G401 (cell line): Measurements from ENCODE around the gene ITSN2. TPM values are rescaled to one million over a fixed set of nuclear protein-coding genes. Genes with fewer than 3 reads are reported as not detected.

Experiments used
- DNase-seq: peaks from one replicate; pipeline ENCODE4 v3.0.0-alpha.2; 2015; ENCODE audit warnings: low spot score
- in situ Hi-C: cut with HindIII; loops from 2 replicates; pipeline ENCODE4 v1.10.0; 2016; ENCODE audit warnings: low sequenced_read_pairs, mixed read lengths
- total RNA-seq: library from RNA; depleted of rRNA; stranded (reverse); fragments of >200 nt; shearing (Covaris generic); gene quantifications from 2 replicates; pipeline ENCODE4 v1.2.3, GENCODE V29; 2014; rRNA removed

ITSN2 gene
- total RNA-seq, 1 experiment from 2014 or later = 10.3 TPM

DNA sequence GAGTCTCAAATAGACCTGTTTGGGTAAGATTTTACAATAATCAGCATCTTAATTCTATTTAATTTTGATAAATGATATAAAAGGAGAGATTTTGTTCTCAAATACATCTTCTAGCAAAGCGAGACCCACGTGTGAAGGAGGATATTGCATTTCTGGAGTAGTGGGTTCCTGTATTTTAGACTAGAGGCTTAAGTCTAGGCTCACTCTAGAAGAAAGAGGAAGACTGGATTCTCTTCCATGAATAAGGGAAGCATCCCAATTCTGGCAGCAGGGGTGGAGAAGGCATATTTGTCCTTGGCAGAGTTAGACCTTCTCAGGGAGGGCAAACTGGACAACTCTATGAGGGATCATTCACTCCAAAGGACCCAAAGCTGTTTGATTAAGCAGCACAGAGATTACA lies 196.7 kb downstream of the ITSN2 start:
- in situ Hi-C loops = no loop called here
- no peak for DNase-seq

DNA sequence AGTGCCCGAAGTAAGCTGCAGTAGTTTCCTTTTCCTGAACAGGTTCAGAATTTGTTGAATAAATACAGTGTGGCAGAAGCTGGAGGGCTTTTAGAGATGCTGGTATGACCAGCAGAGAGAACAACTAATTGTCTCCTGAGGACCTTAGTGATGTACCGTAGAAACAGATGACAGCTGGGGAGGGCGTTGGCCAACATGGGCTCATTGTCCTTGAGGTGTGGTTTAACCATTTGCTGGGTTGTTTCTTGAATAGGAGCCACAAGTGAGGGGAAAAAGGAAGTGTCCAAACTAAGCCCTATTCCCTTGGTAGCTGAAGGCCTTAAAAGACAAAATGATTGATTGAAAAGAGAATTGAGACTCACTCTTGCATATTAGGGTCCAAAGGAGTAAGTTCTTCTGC lies 197.2 kb downstream of the ITSN2 start:
- DNase-seq = no peak

DNA sequence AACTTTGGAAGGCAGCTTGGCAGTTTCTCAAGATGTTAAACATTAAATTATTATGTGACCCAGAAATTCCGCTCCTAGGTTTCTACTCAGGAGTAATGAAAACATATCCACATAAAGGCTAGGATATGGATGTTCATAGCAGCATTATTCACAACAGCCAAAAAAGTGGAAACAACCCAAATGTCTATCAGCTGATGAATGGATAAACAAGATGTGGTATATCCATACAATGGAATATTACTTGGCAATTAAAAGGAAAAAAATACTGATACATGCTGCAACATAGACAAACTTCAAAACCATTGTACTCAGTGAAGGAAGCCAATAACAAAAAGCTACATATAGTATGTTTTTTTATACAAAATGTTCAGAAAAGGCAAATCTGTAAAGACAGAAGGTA lies 197.8 kb downstream of the ITSN2 start:
- no peak for DNase-seq
- in situ Hi-C loops = no loop called here

More for the DNA sequence above, 197.2 kb downstream of the ITSN2 start:
- in situ Hi-C loops = no loop called here

DNA sequence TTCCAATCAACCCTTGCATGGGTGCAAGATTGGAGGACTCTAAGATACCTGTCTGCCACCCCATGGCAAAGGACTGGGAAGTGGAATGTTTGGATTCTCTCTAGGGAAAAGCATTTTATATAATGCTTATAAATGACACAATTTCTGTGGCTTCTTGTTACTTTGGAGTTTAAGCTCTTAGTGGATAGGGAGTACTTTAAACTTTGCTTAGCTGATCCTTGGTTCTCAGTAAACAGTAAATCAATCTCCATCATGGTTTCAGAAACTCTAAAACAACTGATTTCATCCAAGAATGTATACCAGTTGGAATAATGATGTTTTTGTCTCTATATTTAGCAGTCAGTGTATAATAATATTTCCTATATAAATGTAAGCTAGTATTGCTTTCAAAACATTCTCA lies 199.6 kb downstream of the ITSN2 start:
- in situ Hi-C loops = no loop called here

DNA sequence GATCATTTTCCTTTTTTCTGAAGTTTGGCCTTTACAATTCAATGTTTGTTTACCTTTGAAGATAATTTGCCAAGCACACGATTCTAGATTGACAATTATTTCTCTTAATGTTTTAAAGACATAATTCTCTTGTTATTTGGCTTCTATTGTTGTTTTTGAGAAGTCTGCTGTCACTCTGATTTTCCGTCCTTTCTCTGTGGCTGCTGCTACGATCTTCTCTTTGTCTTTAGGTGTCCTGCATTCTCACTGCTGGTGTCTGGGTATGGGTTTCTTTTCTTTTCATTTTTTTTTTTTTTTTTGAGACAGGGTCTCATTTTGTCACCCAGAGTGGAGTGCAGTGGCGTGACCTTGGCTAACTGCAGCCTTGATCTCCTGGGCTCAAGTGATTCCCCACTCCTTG lies 200.6 kb downstream of the ITSN2 start:
- DNase-seq = no peak
- in situ Hi-C loops = no loop called here

More for the DNA sequence above, 199.6 kb downstream of the ITSN2 start:
- no peak for DNase-seq

DNA sequence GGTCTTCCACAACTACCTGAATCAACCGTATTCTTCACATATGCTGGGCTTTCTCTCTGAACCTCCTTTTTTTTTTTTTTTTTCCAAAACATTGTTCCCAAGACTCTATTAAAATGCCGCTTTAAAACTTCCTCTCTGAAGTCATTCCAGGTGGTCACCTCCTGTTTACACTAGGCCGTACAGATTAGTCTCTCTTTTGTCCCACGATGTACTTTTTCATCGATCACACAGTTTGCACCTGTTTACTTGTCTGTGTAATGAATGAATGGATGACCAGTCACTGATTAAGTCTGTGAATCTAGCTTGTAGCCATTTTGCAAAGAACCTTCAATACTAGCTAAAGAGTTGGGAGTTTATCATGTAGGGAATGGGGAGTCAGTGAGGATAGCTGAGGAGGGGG lies 202.2 kb downstream of the ITSN2 start:
- in situ Hi-C loops = no loop called here
- DNase-seq = no peak

DNA sequence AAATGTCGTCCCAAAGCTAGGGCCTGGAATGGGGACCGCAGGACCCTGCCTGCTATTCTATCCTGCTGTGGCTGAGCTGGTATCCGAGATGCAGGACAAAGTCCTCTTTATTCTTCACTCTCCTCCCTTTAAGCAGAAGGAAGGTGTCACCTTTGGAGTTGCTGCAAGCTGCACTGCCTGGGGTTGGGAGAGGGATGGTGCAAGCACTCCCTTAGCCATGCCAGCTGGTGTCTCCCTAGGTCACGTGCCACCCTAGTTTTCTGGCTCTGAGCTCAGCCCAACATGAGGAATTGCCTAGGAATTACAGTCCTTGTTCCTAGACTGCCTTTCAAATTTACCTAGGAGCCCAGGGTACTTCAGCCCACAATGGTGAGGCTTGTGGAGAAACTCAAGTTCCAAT lies 206.9 kb downstream of the ITSN2 start:
- in situ Hi-C loops = no loop called here
- peak; percentile 32 for DNase-seq

Other genes starting within 250 kb of the ITSN2 start
- not detected in 2 replicates for gene PFN4, start 237.2 kb downstream of the ITSN2 start, total RNA-seq
- 1.3 and 5.6 TPM in 2 replicates for gene FAM228B, start 237.1 kb downstream of the ITSN2 start, total RNA-seq
- 0.18 TPM in 1 of 2 replicates, not detected in the other for gene FAM228A, start 185.5 kb downstream of the ITSN2 start, total RNA-seq
- gene NCOA1, start 130.7 kb upstream of the ITSN2 start, total RNA-seq = 5.0 and 8.9 TPM in 2 replicates